ENCODE results near the gene NRXN2.

NRXN2 gene

DNA sequence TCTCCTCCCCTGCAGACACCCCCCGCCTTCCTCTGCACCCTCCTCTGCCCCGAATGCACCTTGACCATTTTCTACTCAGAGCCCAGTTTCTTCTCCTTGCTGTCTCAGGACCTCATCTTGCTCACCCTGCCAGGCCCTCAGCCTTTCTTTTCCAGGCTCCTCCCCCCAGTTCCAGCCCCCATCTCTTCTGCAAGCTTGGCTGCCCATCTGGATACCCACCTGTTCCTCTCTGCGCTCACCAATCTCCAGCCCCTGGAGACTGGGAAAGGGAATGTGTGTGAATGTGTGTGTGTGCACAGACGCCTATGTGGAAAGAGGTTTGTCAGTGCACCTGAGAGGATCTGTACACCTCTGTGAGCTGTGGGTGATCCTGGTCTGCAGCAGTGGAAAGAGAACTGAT, 95.6 kb downstream of the NRXN2 start:
- DNase-seq (ENCODE audit: low read depth in 2 of 2), result no peak

GRCh38 chr11:64626637-64627036, 96.4 kb downstream of the NRXN2 start:
- no peak for DNase-seq (ENCODE audit: low read depth in 2 of 2)

DNA sequence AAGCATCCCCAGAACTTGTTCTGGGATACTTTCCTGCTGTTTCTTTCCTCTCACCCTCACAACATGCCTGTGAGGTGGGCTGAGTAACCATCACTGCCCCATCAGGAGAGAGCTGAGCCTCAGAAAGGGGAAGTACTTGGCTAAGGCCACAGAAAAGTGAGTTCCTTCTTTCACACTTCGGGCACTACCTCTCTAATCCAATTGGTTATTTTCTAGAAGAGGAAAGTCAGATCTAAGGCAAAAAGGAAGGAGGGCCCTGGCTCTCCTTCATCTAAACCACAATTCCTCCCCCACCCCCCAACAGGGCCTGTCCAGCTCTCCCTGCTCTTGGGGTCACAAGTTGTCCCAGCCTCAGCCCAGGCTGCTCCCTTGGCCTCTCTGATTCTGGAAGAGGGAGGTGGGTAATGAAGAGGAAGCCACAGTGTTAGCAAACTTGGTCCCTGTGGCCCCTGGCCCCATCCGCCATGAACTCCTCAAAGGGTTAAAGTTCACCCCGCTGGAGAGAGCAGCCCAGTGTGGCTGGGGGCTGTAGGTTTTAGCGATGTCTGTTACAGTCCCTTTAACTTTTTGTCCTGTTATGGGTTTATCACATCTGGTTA, 98.0 kb downstream of the NRXN2 start:
- no peak for DNase-seq (ENCODE audit: low read depth in 2 of 2)

- DNase-seq (ENCODE audit: low read depth in 2 of 2), result no peak
These were observed 100.3 kb downstream of the NRXN2 start for GRCh38 chr11:64622681-64623080.

DNA sequence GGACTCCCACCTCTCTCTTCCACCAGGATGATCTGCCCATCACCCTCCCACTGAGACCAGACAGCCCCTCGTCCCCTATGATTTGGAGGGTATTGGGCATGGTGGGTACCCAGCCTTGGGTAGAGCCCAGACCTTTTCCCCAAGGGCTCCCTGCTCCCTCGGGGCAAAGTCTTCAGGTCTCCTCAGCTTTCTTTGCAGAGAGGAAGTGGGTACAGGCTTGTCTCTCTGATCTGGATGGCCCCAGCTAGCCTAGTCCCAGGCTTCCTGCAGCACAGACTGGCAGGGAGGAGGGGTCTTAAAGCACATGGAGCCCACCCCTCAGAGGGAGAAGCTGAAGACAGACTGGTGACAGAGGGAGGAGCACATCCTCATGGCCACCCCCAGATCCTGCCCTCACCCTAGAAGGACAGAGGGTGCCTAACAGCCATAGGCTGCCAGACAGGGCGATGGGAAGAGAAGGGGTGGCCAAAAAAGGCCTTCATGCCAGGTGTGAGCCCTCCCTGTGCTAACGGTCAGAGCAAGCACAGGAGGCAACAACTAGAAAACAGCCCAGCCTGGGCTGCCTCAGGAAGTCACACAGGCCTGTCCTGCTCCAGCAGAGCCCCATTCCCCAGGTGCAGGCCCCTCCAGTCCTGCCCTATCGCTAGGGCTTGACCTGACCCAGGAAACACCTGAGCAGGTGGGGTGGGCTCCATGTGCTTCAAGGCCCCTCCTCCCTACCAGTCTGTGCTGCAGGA, 101.5 kb downstream of the NRXN2 start:
- DNase-seq (ENCODE audit: low read depth in 2 of 2), result no peak

DNA sequence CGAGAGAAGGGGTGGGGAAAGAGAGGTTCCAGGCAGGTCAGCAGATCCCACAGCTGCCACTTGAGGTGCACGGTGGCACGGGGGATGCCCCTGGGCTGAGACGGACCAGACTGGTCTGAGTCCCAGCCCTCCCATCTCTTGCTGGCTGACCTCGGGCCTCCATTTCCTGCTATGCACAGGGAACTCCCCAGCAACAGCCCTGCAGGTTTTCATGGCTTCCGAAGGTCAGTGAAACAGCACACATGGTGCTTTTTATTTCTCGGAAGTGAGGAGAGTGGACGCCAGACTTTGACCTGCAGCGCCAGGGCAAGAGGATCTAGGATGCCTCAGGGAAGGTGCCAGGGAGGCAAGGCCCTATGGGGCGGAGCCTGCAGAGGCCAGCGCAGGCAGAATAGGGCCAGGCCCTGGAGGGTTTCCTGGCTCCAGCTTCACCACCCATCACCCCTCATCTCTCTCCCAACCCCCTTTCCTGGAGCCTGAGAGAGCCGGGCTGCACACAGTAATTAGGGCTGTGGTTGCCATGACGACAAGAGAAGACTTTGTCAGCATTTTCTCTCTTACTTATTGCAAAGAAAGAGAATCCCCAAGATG, 102.5 kb downstream of the NRXN2 start:
- DNase-seq (ENCODE audit: low read depth in 2 of 2), result no peak

- DNase-seq (ENCODE audit: low read depth in 2 of 2), result no peak
These were observed 103.1 kb downstream of the NRXN2 start for GRCh38 chr11:64619811-64620380.

DNA sequence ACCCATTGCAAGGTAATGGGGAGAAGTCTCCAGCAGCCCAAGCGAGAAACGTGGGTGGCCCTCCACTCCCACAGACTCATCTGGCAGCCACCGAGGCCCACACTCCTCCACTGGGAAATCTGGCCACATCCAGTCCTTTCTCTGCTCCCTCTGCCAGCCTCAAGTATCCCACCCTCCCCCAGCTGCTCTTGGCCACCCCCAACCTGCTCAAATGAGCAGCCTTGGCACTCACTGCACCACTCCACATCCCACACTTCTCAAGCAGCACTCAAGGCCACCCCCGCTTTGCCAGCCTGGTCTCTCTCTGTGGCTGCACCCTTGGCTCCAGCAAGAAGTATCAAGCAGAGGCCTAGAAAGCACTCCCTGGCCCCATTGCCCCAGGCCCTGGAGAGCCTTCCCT, 103.8 kb downstream of the NRXN2 start:
- no peak for DNase-seq (ENCODE audit: low read depth in 2 of 2)

GRCh38 chr11:64616817-64617216, 106.2 kb downstream of the NRXN2 start:
- DNase-seq (ENCODE audit: low read depth in 2 of 2), result no peak

DNA sequence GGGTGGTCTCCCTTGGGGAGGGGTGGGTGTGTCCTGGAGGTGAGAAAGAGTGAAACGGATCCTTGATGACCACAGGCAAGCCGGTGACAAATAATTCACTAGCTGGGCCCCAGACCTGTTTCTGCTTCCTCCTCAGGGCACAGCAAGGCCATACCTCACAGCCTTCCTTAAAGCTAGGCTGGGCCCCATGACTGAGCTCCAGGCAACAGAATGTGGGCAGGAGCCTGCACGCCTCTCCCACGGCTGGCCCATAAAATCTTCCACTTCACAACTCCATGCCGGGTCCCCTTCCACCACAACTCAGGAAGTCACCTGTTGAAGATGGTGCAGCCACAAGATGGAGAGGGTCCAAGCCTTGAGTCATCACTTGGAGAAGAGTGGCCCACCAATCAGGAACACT, 108.1 kb downstream of the NRXN2 start:
- DNase-seq (ENCODE audit: low read depth in 2 of 2), result no peak

GRCh38 chr11:64613648-64614047, 109.3 kb downstream of the NRXN2 start:
- DNase-seq (ENCODE audit: low read depth in 2 of 2), result no peak

DNA sequence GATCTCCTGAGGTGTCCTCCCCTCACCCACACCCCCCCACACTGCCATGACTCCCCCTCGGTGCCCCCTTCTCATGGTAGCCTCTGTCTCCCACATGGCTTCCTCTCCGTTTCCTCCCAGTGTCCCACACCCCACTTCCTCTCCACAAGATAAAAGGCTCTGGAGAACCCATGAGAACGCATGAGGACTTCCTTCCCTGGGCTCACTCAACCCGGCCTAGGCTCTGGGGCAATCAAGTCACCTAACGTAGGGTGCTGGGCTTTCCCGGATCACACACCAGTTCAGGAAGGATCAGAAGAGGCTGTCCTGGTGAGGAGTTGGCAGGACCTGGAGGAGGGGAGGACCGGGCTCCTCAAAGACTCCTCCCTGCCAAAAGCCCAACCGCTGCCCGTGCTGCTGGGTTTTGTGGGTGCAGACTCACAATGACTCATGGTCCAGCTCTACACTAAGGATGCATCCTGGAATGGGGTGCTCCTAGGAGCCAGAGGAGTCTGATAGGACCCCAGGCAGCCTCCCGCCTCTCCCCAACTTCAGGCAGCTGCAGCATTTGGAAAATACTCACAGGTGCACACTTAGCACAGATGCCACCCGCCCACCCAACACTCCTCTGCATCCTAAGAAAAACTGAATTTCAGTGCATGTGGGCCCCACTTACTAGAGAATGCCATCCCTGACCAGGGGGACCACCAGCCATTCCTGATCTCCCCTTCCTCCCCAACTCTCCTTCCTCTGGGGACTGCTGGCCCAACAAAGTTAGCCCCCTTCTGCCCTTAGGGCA, 110.9 kb downstream of the NRXN2 start:
- no peak for DNase-seq (ENCODE audit: low read depth in 2 of 2)

DNA sequence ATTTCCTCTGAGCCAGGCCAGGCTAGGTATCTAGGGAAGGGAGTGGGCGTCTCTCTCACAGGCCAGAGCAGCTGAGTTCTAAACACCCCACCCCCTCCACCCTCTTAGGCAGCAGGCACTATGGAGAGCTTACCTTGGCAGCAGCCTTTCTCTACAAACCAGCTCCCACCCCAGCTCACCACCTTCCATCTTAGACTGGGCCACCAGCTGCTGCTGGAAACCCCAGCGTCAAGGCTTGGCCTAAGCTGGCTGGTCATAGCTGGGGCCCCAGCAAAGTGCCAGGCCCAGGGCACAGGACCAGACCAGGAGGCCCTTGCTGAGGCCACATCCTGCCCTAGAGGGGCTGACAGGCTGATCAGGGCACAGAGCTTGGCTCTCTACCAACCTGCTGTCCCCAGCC, 111.8 kb downstream of the NRXN2 start:
- no peak for DNase-seq (ENCODE audit: low read depth in 2 of 2)

DNA sequence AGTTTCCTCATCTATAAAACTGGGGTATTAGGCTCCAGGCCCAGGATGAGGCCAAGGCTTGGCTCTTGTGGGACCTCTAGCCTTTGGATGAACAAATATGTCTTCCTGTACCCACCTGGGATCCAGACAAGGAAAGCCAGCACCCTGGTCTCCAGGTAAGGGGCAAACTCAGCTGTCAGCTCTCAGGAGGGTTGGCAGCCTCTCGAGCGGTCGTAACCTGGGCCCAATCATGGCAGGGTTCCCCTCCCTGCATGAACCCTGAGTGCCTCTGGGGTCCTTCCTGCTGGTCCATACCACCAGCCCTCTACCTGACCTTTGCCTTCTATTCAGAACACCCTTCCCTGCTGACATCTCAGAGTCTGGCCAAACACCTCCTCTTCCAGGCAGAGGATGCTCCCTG, 112.4 kb downstream of the NRXN2 start:
- DNase-seq (ENCODE audit: low read depth in 2 of 2), result no peak

GRCh38 chr11:64609436-64610047, 113.5 kb downstream of the NRXN2 start:
- no peak for DNase-seq (ENCODE audit: low read depth in 2 of 2)

DNA sequence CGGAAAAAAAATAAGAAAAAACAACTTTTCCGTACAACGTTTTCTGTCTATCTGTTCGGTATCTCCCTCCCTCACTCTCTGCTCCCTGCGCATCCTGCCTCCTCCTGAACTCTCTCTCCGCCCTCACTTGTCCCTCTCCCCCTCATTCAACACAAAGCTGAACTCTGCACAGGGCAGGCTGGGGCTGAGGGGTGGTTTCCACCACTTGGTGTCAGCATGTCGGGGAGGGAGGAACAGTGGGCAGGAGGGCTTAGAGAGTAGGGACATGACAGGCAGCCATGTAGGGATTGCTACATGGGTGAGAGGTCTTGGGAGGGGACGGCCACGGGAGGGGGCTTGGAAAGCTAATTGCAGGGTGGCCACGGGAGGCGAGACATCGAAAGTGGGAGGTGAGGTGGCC, 114.4 kb downstream of the NRXN2 start:
- no peak for DNase-seq (ENCODE audit: low read depth in 2 of 2)

DNA sequence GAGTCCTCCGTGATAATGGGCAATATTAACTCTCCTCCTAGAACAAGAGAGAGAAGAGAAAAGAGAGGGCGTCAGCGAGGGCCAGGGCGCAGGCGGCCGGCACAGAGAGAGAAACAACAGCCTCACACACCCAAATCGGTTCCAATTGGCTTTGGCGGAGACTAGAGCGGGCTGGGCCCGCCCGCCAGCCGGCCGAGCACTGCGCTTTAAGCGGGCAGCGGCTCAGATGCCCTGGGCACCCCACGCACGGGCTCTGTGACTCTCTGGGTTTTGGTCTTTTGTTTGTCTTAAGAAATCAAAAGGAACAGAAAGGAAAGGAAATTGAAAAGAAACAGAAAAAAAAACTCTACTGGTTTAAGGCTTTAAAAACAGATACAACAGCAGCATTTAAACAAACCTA, 115.0 kb downstream of the NRXN2 start:
- DNase-seq (ENCODE audit: low read depth in 2 of 2), result no peak

DNA sequence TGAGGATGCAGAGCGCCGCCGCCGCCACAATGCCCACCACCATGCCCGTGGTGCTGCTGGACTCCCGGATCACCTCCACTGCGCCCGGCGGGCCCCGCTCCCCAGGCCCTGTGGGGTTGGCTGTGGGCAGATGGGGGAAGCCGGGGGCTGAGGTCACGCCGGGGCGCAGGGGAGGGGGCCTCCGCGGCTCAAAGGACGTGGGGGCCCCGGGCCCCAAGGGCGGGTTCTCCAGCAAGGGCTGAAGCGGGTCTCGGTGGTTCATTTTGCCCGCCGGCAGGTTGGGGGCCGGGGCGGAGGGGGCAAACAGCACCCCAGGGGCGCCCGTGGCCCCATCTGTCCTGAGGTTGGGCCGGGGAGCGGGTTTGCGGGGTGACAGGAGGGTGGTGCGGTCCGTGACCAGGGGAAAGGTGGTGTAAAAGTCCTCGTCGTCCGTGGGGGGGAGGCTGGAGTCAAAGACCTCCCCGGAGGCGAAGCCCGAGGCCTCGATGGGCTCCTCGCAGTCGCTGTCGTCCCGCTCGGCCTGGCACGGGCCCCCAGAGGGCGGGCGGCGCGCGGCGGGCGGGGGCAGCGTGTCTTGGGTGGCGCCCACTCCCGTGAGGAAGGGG, 115.5 kb downstream of the NRXN2 start:
- no peak for DNase-seq (ENCODE audit: low read depth in 2 of 2)

- no peak for DNase-seq (ENCODE audit: low read depth in 2 of 2)
These were observed 116.1 kb downstream of the NRXN2 start for GRCh38 chr11:64606796-64607380.

- DNase-seq (ENCODE audit: low read depth in 2 of 2), result no peak
These were observed 117.1 kb downstream of the NRXN2 start for GRCh38 chr11:64605656-64606585.
